Hepatic stellate cell (primary cell): ENCODE data around the gene SIX1.

Experiments
- DNase-seq: peaks from one replicate; pipeline ENCODE4 v3.0.0; 2011; ENCODE audit warnings: low spot score

The SIX1 gene

DNA sequence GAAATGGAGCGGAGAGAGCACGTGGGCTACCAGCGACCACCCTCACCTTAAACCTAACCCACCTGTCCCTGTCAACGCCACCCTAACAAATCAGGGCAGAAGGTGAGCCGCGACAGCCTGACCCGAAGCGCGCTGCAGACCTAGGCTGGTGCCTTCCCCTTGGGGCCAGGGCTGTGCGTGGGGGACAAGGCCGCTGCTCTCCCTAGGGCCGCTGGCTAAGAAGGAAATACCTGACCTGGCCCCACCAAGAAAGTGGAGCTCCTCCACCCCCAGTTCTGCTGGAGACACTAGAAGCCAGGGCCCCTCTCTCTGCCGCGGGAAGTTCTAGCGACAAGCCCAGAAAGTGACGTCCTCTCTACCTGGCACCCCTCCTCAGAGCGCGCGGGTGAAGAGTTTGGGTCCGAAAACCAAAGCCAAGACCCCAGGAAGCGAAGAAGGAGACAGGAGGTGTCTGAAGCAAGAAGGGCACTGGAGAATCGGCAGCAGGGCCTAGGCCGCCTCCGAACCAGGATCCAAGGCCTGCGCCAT, 7.5 kb downstream of the SIX1 start:
- DNase-seq: no peak

DNA sequence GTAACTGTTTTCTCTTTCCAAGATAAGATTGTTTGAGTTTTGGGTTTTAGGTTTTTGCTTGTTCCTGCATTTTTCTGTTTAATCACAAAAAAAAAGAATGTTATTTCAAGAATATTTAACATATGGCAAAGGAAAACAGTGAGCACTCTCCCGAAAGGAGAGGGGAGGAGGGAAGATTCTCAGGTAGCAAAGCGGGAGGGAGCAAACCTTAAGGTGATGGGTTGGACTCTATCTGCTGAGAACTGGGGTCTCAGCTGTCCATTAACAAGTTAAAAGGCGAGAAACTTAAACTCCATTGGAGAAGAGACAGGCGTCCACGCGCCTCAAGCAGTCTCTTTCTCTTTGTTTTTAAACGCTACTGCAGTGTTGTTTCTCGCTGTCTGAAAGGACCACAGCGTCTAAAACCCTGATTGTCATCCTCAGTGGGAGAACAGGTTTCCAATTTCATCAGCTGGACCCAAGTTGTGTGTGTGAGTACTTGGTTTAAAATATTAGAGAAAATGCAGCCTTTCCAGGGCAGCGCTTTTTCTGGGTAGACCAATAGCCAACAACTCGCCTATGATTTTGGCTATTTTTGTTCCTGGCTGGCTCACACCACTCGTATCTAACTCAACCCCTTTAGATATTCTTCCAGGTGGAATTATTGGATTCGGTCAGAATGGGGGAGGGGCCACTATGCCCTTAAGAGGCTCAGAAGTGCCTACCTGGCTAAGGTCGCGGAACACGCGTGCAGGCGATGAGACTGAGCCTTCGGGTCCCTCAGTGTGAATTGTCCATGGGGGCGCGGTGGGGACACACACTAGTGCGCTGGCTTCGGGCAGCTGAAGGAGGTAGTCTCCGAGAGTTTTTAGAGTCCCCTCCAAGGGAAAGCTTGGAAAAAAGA, 8.2 kb downstream of the SIX1 start:
- DNase-seq: no peak

DNA sequence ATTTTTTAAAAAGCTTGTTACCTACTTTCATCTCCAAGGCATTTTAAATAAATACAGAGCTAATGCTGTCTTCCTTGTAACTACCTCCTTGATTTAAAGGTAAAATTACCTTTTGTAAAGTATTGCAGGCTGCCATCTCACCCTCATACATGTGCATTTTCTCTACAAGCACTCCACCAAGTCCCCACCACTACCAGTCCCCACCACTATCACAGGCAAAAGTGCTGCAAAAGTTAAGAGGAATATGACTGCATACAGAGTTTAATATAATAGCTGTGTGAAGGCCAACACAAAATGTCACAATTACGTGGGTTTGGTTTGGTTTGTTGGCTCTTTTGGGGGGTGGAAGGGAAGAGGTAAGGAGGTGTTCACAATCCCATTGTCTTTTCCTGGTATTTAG, 9.6 kb downstream of the SIX1 start:
- no peak for DNase-seq

DNA sequence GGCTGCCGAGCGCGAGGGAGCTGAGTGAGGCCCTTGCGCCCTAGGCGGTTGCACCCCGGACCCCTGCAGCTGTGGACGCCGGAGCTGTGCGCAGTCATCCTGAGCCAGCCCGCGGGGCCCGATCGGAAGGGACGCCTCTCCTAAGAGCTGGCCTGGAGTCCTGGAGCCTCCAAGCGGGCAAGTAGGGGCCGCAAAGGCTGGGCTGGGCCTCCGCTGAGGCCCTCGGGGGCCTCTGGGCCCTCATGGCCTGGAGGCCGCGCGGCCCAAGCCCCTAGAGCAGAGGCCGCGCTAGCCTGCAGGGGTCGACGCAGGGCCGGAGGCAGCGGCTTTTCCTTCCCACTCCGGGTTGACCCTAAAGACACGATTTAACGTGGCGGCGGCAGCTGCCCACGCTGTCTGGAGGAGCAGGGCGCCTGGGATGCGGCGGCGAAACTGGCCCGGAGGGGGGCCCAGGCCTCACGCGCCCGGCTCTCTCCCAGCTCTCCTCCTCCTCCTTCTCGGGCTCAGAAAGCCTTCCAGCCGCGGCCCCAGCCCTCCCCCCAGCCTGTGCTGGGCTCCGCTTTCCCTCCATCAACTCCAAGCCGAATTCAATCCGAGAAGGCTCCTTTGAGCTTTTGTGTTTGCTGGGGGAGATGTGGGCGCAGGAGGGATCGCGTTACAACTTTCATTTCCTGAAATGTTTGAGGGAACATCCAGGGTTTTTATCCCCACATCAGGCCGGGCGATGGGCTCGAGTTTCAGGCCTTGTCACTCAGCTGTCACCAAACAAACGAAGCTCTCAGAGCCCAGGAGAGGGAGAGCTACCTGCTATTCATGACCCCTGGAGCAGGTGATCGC, 11.6 kb downstream of the SIX1 start:
- DNase-seq: no peak

DNA sequence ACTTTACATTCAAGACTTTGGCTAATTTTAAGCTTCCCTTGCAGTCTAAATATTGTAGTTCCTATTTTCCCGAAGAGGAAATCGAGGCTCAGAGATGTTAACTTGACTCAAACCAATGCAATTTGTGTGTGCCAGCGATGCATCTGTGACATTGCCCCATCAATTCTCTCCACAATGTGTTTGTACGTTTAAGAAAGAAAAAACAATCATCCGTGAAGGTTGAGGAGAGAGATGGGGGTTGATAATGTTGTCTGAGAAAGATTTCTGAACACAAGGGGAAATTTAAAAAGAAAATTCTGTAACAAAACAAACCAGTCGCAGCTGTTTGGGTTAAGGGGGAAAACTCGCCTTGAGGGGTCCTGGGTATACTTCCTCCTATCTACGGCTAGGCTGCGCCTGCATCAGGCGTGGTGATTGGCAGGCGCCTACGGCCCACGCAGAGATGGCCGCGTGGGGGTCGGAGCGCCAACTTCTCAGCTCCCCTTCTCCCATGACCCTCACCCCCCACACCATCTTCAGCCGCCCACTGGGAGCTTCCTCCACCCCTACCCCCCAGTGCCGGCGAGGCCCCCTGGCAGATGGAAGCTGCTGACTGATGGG, 12.3 kb downstream of the SIX1 start:
- DNase-seq: no peak

DNA sequence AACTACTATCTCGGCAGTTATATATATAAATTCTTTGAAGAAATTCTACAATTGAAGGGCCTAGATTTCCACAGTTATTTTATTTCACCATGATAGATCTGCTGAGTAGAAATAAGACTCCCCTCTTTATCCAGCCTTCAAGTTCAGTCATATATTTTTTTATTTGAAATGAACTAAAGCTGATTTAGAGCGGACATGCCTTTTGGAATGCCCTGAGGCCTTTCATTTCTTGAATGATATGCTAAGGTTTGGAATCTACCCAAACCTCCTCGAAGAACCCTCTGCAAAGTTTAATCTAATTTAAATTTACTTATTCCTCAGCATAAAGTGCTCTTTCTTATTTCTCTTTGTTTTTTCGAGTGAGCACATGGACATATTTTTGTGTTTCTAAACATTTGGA, 15.1 kb downstream of the SIX1 start:
- DNase-seq: no peak

DNA sequence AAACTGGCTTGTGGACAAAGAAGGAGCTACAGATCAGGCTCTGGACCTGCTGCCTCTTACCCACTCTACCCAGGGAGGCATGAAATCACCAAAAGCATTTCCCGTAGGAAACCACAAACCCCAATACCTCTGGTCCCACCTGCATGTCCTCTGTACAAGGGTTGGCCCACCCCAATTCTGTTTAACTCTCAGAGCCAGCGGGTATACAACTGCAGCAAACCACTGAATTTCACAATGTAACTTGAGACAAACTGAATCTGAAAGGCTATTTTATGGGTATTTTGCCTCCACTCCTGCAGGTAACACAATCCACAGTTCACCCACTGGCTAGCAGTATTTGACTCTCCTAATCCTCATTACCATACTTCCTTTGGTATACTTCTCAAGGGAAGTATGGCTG, 16.5 kb downstream of the SIX1 start:
- no peak for DNase-seq

DNA sequence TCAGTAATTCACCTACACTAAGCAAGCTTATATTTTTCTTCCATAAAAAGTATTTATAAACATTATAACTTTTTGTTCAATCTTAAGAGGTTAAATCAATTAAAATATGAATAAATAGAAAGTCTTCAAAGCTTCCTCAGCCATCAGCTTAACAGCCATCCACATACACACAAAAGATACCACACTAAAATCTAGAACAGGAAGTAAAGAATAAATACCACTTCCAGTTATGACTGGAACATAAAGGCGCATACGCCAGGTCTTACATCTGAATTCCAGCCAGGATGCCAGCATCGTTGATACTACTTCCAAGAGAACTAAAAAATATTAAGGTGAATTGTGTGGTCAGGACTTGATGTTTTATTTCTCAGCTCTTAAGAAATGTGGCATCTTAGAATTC, 17.0 kb downstream of the SIX1 start:
- DNase-seq: no peak

DNA sequence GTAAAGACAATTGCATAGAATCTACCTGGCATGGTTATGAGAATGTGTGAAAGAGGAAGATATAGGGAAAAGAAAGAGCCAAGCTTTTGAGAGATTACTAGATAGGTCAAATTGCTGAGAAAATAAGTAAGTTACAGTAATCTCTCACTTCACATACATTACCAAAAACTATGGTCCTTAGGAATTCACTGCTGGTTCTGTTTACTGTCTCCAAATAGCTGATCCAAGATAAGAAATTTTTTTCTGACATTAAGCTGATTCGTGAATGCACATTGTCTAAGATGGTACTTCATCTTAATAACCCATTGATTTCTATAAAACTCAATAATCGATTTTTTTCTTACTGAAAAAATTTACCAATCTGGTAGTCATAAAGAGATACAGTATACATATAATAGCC, 17.4 kb downstream of the SIX1 start:
- DNase-seq: no peak

DNA sequence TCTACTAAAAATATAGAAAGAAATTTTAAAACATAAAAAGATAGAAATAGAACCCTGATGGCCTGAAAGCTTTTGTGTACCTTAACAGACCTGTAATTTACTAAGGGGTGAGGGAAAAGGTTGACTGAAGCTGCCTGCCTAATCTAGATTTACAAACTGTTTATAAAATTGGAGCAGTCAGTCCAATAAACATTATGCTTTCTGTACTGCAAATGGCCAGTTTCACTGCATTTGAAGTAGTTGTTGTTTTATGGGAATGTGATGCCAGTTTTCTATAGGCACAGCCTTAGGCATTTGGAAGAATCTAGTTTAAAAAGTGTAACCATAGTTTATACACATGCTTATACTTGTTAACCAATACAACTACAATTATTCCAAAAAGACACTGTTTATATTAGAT, 19.1 kb downstream of the SIX1 start:
- DNase-seq: no peak

DNA sequence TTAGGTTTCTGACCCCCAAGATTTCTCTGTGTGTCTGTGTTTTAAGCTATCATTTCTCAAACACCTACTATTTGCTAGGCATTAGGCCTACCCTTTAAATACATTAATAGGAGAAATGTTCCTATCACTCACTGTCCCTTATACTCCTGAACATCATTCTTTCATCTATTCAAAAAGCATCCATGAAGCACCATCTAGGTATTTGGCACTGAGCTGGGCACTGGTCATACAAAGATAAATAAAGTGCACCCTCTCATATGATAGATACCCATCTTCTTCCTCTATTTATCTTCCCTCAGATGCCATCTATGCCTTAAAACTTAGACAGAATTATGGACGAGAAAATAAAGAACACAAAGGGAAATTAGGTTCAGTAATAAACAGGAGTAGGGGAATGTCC, 20.4 kb downstream of the SIX1 start:
- no peak for DNase-seq

DNA sequence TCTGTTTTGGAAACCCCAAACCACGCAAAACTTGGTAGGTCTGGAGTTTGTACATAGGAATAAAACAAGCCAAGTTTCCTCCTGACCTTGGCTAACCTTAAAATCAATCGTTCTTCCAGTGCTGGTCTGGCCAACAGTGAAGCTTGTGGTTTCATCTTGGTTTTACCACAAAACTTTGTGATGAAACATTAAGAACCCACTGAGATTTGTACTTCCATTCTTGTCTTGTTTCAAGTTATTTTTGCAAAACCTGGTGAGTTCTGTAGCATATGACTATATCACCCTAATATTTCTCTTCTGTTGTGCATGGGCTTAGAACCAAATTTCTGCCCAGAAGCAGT, 26.4 kb downstream of the SIX1 start:
- DNase-seq: no peak

DNA sequence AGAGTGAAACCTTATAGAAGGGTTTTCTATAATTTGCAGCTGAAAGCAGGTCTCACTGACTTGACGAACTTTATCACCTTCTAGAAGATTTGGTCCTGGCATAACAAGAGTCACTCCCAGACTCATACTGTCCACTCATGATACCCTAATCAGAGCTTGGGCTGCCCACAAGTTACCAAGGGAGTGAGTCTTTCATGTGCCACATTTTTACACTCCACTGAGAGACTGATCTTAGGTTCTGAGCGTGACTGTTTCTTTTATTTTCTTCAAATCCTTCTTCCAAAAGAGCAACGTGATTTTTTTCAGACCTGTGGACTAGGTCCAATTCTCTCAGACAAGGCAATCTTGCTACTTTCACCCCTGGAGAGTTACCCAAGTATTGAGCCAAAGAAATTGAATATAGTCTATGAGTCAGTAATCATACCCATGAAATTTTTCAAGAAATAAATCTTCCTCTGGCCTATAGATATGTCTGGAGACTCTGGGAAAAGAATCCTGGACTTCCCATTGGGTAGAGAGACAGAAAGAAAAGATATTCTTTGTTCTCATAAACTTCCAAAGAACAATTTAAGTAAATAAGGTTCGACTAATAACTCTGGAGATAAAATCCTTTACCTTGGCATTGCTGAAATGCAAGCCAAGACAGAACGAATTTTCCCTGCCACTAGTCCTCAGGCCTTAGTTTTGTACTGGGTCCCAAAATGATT, 26.9 kb downstream of the SIX1 start:
- no peak for DNase-seq

DNA sequence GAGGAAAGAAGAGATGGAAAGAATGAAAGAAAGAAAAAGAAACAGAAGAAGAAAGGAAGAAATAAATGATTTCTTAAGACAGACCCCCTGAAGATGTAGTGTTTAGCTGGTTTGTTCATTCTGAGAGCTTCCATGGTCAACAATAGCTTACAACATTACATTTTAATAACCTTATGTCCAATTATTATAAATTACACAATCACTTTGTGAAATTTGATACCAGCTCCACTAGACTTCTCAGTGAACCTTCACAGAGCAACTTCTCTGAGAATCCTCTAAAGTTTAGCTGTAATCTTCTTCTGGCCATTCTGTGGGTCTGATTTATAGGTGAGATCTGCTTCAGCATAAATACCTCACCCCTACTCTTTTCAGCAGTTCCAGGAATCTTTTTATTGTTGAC, 27.9 kb downstream of the SIX1 start:
- DNase-seq: no peak

DNA sequence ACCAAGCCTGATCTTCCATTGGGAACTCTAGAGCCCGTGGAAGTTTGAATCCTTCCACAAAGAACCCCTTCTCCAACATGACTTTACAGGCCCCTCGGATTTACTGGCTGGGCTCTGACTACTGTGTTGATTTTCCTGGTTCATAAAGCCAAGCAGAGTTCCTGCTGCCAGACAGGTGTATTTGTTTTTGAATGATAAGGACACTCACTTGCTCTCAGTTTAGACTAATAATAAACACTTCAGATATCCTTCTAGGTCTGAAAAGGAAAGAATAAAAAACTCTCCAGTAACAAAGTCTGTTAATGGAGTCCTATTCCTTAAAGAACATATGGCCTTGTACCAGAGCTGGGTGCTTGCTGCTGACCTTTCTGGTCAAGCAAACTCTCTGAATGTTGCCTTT, 31.0 kb downstream of the SIX1 start:
- DNase-seq: no peak

DNA sequence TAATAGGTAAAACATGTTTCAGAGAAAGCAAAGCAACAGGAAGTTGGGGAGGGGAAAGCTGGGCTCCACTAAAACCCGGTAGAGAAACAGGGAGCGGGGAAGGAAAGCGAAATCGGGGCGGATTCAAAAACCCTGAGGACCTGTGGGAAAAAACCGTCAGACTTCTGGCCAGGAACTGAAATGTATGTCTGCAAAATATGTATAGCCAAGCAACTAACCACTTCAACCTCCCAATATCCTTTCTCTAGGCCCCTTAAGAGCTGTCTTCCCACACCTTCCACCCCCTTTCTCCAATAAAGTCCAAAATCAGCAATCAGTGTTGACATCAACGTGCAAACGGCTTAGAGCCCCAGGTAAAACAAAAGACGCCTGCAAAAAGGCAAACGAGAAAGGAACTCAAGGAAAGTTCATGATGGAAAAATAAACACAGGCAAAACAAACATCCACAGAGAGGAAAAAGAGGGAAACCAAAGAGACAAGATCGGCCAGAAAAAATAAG, 32.8 kb downstream of the SIX1 start:
- no peak for DNase-seq

DNA sequence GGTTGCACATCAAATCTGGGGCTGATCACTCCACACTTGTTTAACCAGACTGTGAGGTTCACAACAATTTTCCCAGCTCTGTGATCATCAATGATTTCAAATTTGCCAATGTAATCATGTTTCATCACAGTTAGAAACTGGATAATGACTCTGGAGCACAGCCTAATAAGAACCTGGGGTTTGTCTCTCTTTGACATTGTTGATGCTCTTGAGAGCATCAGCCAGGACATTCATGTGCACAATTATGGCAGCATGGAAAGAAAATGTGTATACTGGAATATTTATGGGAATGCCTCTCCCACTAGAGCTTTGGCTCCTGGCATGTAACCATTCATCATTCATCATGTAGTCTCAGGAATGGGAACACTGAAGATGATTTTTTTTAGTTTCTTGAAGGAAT, 47.0 kb downstream of the SIX1 start:
- no peak for DNase-seq

DNA sequence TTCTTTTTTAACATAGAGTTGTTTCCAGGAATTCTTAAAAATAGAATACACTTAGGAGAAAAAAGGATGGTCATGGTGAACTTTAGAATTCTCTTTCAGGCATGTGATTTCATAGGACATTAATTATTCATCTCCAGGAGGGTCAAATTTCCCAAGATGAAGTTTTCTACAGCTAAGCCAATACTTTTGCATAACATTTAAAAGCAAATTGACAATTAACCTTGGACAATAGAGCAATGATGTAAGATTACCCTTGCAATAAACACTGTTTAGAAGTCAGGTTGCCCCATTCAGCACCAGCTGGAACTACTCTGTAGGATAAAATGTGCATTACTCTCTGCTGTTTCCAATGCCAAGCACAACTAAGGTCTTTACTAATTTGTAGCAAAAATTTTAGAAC, 49.5 kb downstream of the SIX1 start:
- DNase-seq: no peak

DNA sequence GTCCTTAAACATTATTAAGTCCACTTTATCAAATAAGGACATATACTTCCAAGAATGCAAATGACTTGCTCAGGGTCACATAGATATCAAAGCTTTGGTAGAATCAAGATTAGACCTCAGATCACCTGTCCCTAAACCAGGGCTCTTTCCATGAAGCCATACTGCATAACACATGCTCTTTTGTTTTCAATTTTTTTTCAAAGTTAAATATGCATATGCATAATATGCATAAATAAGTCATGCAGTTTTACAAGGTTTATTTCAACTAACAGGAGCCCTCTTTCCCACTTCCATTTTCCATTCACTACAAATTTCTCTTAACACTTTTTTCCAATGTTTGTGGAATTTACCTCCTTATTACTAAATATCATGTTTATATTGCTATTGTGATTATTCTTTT, 53.1 kb downstream of the SIX1 start:
- DNase-seq: no peak

DNA sequence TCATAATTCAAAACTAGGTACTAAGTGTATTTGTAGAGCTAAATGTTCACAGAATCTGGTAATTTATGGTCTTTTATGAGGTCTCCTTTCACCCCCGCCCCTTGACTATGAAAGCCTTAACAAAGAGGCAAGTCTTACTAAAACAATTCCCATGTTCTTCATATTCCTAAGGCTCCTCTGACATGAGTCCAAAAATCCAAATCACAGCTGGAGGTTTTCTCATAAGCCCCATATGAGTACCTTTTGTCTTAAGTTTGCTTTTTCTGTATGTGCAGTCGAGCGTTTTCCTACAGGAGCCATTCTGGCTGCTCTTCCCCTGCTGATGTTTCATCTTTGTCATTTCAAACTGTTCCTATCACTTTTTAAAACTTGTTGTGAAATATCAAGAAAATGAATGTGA, 55.2 kb downstream of the SIX1 start:
- DNase-seq: no peak
